Transverse colon (tissue), 4 donors: ENCODE data around the gene THEM4.
"Not testable (repeated sequence)": the region's sequence is repeated elsewhere in the genome, so short reads cannot be mapped to it uniquely, and the experiment has no call there.

Experiments used
- CTCF ChIP-seq, 5 experiments: fragments of 200-600 bp in 3 of 5; fragments of 450-650 bp in 2 of 5; sonication (generic) in 3 of 5; IDR thresholded peaks; 1 replicate in 2 of 5; 2 replicates in 3 of 5; pipeline ENCODE4 v1.5.1; 2016 to 2017; ENCODE audit warnings: antibody characterized with exemption in 5 of 5, inconsistent platforms in 3 of 5, mild to moderate bottlenecking in 2 of 5, moderate library complexity in 1 of 5
- EP300 ChIP-seq: sonication (generic); formaldehyde crosslinking; IDR thresholded peaks from one replicate; pipeline ENCODE4 v1.6.1; 2017; ENCODE audit warnings: antibody characterized with exemption, low read depth
- POLR2A ChIP-seq: fragments of 450-650 bp; IDR thresholded peaks from one replicate; pipeline ENCODE4 v1.6.1; 2016; ENCODE audit warnings: antibody characterized with exemption, mild to moderate bottlenecking, moderate library complexity
- POLR2AphosphoS5 ChIP-seq, 3 donors: sonication (generic); formaldehyde crosslinking; IDR thresholded peaks; one replicate each; pipeline ENCODE4 v1.6.1; 2016; ENCODE audit warnings: antibody characterized with exemption in 3 of 3

DNA sequence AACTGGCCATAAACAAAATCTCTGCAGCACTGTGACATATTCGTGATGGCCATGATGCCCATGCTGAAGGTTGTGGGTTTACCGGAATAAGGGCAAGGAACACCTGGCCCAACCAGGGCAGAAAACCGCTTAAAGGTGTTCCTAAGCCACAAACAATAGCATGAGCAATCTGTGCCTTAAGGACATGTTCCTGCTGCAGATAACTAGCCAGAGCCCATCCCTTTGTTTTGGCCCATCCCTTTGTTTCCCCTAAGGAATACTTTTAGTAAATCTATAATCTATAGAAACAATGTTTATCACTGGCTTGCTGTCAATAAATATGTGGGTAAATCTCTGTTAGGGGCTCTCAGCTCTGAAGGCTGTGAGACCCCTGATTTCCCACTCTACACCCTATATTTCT lies 8.5 kb downstream of the THEM4 start:
- not testable (repeated sequence) for TF ChIP-seq CTCF (IDR thresholded peaks at IDR 0.05); POLR2A; POLR2AphosphoS5 (IDR thresholded peaks at IDR 0.05); EP300
